Ovary (tissue), 9 donors: ENCODE data around the gene SLA2. TPM values are rescaled to one million over a fixed set of nuclear protein-coding genes. Genes with fewer than 3 reads are reported as not detected.
A peak's percentile ranks its signal among the peaks of the same experiment; 100 is the strongest.

Experiments
- DNase-seq, 5 donors: peaks; one replicate each; pipeline ENCODE4 v3.0.0-alpha.2; 2019 to 2020
- H3K27ac ChIP-seq, 2 donors: fragments of 200-600 bp; one replicate each; pipeline versions ENCODE4 v1.5.1 to v1.8.0; 2019 to 2022
- H3K27me3 ChIP-seq: fragments of 200-600 bp; one replicate; pipeline ENCODE4 v1.8.0; 2022
- H3K36me3 ChIP-seq: fragments of 200-600 bp; sonication (generic); one replicate; pipeline ENCODE4 v1.5.1; 2019
- H3K4me1 ChIP-seq: one replicate; pipeline ENCODE4 v1.8.1; 2013; ENCODE audit warnings: mild to moderate bottlenecking, moderate library complexity; ENCODE audit not compliant: insufficient read depth
- H3K4me3 ChIP-seq: fragments of 200-600 bp; sonication (generic); one replicate; pipeline ENCODE4 v1.5.1; 2017
- H3K9me3 ChIP-seq, 2 donors: fragments of 200-600 bp in 1 of 2; sonication (generic) in 1 of 2; one replicate each; pipeline versions ENCODE4 v1.5.1 to v1.8.1; 2013 to 2019; ENCODE audit warnings: mild to moderate bottlenecking in 1 of 2, moderate library complexity in 1 of 2
- CTCF ChIP-seq, 3 donors: fragments of 450-650 bp in 2 of 3; fragments of 200-600 bp in 1 of 3; IDR thresholded peaks; one replicate each; pipeline versions ENCODE4 v1.5.1 to v1.8.0; 2016 to 2022; ENCODE audit warnings: antibody characterized with exemption in 3 of 3, mild to moderate bottlenecking in 1 of 3
- EP300 ChIP-seq: sonication (generic); formaldehyde crosslinking; IDR thresholded peaks from one replicate; pipeline ENCODE4 v1.6.1; 2017; ENCODE audit warnings: antibody characterized with exemption
- POLR2A ChIP-seq: fragments of 450-650 bp; IDR thresholded peaks from one replicate; pipeline ENCODE4 v1.6.1; 2017; ENCODE audit warnings: antibody characterized with exemption, mild to moderate bottlenecking, moderate library complexity
- WGBS, 3 donors: extraction: QIAGEN DNeasy Blood & Tissue Kit in 1 of 3; methylation state at CpG; one replicate each; pipeline versions ENCODE4 v1.1.5 to v1.1.7; 2013 to 2017; 5-methylcytosine and 5-hydroxymethylcytosine counted together
- intact Hi-C, 4 donors: fragments of 100-400 bp; cut with DNase I; formaldehyde crosslinking; loops; one replicate each; pipeline versions ENCODE4 v1.11.0 to v1.15.1; 2022 to 2023
- polyA plus RNA-seq, 2 donors: library from polyadenylated mRNA; stranded (reverse); fragments of 200-250 nt in 1 of 2; fragments of 350-450 nt in 1 of 2; fragmentation: Illumina TruSeq in 1 of 2; extraction: RNeasy Lipid Tissue Mini Kit (QIAGEN cat#74804) in 1 of 2; gene quantifications; one replicate each; pipeline ENCODE4 v1.2.3, GENCODE V29; 2013 to 2014
- total RNA-seq, 7 donors: library from RNA; depleted of rRNA in 2 of 7; stranded (reverse); fragments of >200 nt in 2 of 7; fragmentation: NEBNext Ultra II Directional in 3 of 7; extraction: Animal tissue kit (Norgen Biotek cat#: 25700) in 3 of 7; gene quantifications; one replicate each; pipeline versions ENCODE4 v1.1.0 to v1.2.4, GENCODE V29; 2016 to 2023
- donor health status: DM: no; HTN: no; CAD: no; lungs with moderate emphysema.
- donor health status: DM: no; HTN: no; CAD: no.
- donor health status: Bipolar disorder and iron deficiency.
- donor health status: DM: yes; HTN: yes; CAD: no.
- donor health status: DM: no; HTN: no; CAD: no.
- donor health status: DM: yes; HTN: yes; CAD: no.

The SLA2 gene
- total and polyA plus RNA-seq, 9 donors = 0.10 to 1.1 (median 0.29) TPM; not detected in 1

DNA sequence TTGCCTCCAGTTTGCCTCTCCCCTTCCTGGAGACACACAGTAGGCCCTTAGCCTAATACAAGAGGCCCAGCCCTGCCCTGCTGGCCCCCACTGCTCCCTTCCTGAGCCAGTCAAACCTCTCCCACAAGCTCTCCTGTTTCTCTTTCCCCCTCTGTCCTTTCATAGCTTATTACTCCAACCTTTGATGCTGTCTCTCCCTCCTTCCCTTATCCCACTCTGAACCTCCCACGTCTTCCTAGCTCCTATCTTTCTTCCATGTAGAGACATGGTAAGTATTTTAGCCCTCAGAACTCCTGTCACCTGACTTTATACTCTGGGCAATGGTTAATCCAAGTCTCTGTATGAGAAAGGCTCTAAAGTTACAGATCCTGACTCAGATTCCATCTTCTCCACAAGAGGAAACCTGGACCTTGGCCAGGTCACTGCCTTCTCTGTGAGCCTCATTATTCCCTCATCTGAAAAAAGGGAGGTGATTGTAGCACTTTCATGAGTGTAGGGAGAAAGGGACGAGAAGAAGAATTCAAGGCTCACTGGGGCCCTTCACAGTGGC, 65.9 kb downstream of the SLA2 start:
- no peaks in the 10 kb centered on the region for H3K36me3 ChIP-seq
- no peak for TF ChIP-seq CTCF (IDR thresholded peaks at IDR 0.05)
- TF ChIP-seq POLR2A = no peak
- no peak for TF ChIP-seq EP300
- H3K4me1 ChIP-seq = peaks cover 3% of the 10 kb centered on the region
- WGBS, 3 donors = 56 to 72% (median 62%) methylated on average over 2 of the region's 2 CpGs
- H3K27me3 ChIP-seq = no peaks in the 10 kb centered on the region
- intact Hi-C loops = no loop called here
- DNase-seq = no peak
- no peak overlapping the region for H3K4me3 ChIP-seq
- no peaks in the 10 kb centered on the region for H3K9me3 ChIP-seq
- H3K27ac ChIP-seq = no peak overlapping the region

- Histone ChIP-seq H3K4me3 (no peak overlapping the region), H3K27ac (no peak overlapping the region), H3K27me3 (no peaks in the 10 kb centered on the region), H3K36me3 (no peaks in the 10 kb centered on the region), H3K4me1 (peaks cover 3% of the 10 kb centered on the region), H3K9me3 (no peaks in the 10 kb centered on the region)
- no peak for DNase-seq
- intact Hi-C loops = no loop called here
- TF ChIP-seq POLR2A = no peak
- no peak for TF ChIP-seq EP300
- no peak for TF ChIP-seq CTCF (IDR thresholded peaks at IDR 0.05)
- 93 to 97% (median 95%) methylated on average over 15 of the region's 15 CpGs for WGBS, 3 donors
Measured at GRCh38 chr20:36578356-36579041, 67.5 kb downstream of the SLA2 start.

DNA sequence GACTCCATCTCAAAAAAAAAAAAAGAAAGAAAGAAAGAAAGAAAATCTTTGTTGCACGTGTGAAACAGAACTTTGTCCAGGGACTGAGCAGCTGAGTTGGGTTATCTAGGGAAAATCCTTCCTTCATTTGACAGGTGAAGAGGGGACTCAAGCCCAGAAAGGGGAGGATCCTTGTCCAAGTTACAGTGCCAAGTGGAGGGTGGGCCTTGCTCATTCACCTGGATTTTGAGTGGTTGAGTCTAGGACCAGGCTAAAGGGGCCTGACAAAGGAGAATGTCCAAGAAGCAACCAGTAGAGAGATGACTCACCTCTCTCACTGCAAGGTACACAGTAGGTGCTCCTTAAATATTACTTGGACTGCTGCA, 69.9 kb downstream of the SLA2 start:
- Histone ChIP-seq H3K4me1 (peaks cover 9% of the 10 kb centered on the region), H3K9me3 (no peaks in the 10 kb centered on the region), H3K27ac (no peak overlapping the region), H3K36me3 (no peaks in the 10 kb centered on the region), H3K27me3 (no peaks in the 10 kb centered on the region), H3K4me3 (no peak overlapping the region)
- no peak for DNase-seq
- TF ChIP-seq EP300 (no peak), POLR2A (no peak), CTCF (IDR thresholded peaks at IDR 0.05) (no peak)
- intact Hi-C loops = no loop called here
- 28 to 33% (median 29%) methylated on average over 1 of the region's 1 CpG for WGBS, 3 donors

GRCh38 chr20:36574366-36575135, 71.4 kb downstream of the SLA2 start:
- Histone ChIP-seq H3K27me3 (no peaks in the 10 kb centered on the region), H3K27ac (peak overlapping the region; percentile 94 to 97), H3K4me3 (peak overlapping the region; percentile 72), H3K4me1 (peaks cover 9% of the 10 kb centered on the region), H3K36me3 (no peaks in the 10 kb centered on the region), H3K9me3 (no peaks in the 10 kb centered on the region)
- intact Hi-C loops = no loop called here
- no peak for TF ChIP-seq EP300
- peak; percentile 41 for TF ChIP-seq POLR2A
- no peak for TF ChIP-seq CTCF (IDR thresholded peaks at IDR 0.05)
- peak; percentile 78 to 91 (median 82) for DNase-seq
- WGBS, 3 donors = 0 to 1% (median 1%) methylated on average over 47 to 66 of the region's 69 CpGs
